Fibroblast of skin of back (primary cell): ENCODE results near the gene RASAL2.
"Not testable (repeated sequence)": the region's sequence is repeated elsewhere in the genome, so short reads cannot be mapped to it uniquely, and the experiment has no call there.

Experiments used
- DNase-seq: peaks from one replicate; pipeline ENCODE4 v3.0.0-alpha.2; 2013

The RASAL2 gene

GRCh38 chr1:178283409-178283808 is 189.5 kb downstream of the RASAL2 start:
- DNase-seq, result no peak

- no peak for DNase-seq
Measured at GRCh38 chr1:178284058-178284457, 190.2 kb downstream of the RASAL2 start.

DNA sequence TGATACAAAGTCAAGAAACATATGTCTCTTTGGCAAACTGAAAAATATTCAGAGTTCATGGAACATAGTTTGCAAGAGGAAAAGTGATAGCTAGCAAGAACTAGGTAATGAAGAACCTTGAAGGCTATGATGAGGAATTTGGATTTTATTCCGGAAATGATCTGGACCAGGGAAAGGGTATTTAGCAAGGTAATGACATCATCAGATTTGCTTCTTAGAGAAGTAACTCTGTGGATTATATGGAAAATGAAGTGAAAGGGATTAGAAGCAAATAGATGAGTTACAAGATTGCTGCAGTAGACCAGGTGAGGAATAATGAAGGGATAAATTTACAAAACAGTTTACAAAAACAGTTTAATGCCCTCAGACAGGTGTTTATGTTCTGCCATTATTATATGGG is 197.3 kb downstream of the RASAL2 start:
- DNase-seq, result no peak

DNA sequence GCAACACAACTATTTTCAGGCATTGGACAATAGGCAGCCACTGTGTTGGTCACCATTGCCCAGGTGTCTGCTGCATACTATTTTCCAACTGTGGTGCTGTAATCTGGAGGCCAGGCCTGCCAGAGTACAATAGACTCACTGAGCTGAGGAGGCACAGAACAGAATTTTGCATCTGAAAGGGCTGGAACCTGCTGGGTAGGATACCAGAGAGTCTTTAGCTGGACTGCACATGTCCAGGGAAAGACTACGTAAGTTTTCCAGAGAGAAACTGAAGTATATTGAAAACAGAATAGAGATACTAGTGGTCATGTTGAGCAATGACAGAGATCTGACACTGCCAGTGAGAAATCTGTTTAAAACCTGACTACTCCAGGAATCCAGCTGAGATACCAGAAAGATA is 200.8 kb downstream of the RASAL2 start:
- no peak for DNase-seq

GRCh38 chr1:178300352-178300699 is 206.4 kb downstream of the RASAL2 start:
- DNase-seq, result no peak

DNA sequence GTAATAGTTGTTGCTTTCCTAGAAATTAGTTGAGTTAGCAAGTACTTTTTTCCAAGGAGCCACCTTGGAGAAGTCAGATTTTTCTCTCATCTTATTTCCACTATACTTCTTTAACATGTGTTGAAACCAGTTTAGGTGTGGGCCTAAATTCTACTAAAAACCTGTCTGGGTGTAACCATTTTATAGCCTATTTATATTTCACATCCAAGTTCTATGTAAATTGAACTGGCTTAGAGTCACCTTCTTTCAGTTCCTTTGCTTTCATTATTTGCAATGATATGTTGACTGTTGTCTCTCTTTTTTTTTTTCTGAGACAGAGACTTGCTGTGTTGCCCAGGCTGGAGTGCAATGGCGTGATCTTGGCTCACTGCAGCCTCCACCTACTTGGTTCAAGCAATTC is 207.2 kb downstream of the RASAL2 start:
- DNase-seq, result no peak

- DNase-seq, result no peak
Measured at GRCh38 chr1:178307264-178307663, 213.4 kb downstream of the RASAL2 start.

GRCh38 chr1:178308438-178308837 is 214.5 kb downstream of the RASAL2 start:
- no peak for DNase-seq

DNA sequence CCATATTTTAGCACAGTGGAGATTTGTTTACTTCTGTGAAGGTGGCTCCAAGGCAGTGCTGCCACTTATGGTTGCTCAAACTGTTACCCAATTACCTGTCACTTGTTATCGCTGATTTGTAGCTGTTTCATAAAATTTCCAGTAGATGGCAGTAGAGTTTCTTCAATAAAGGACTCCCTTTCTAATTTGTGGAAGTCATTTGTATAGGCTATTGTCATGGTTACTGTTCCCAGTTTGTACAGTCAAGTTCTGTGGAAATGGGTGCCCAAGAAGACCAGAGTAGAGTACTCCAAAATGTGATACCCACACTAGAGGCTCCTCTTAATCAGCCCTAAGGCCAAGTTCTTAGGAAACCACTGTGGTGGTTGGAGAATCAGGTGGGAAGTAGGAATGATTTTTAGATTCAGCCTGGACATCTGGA is 216.8 kb downstream of the RASAL2 start:
- peak; percentile 78 for DNase-seq

DNA sequence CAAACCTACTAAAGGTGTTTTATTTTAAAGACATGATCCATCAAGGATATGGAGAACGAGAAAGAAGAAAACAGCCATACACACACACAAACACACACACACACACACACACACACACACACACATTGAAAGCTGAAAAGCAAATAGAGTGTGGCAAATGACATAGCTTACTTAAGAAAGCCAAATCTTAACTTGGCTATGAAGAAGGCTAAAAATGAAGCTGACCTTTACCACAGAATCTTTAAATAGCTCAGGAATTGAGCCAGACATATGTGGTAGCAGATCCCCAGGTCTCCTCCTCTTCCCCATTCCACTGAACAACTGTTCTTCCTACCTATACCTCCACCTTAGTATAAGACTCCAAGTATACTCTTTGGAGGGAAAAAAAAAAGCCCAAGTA is 217.3 kb downstream of the RASAL2 start:
- DNase-seq, result peak; percentile 23

DNA sequence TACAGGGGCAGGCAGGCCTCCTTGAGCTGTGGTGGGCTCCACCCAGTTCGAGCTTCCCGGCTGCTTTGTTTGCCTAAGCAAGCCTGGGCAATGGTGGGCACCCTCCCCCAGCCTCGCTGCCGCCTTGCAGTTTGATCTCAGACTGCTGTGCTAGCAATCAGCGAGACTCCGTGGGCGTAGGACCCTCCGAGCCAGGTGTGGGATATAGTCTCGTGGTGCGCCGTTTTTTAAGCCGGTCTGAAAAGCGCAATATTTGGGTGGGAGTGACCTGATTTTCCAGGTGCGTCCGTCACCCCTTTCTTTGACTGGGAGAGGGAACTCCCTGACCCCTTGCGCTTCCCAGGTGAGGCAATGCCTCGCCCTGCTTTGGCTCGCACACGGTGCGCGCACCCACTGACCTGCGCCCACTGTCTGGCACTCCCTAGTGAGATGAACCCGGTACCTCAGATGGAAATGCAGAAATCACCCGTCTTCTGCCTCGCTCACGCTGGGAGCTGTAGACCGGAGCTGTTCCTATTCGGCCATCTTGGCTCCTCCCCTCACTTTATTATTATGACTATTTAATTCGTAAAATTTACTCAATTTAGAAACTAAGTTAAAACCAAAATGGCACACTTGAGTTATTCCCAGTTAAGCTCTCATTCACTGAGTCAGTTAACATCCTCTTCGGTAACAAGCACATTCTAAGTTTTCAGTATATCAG is 226.5 kb downstream of the RASAL2 start:
- not testable (repeated sequence) for DNase-seq

GRCh38 chr1:178323067-178323466 is 229.2 kb downstream of the RASAL2 start:
- no peak for DNase-seq

DNA sequence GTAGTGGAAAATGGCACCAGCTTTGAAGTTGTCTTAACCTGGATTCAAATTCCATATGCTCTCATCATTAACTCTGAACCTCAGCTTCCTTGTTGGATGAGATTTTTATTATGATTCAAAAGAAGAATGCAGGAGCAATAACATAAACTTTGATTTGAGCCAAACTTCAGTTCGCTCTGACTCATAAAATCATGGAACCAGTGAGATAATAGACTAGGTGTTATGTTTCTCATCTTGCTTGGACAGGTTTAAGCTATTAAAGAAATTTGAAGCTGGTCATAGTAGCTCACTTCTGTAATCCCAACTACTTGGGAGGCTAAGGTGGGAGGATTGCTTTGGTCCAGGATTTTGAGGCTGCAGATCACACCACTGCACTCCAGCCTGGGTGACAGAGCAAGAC is 230.1 kb downstream of the RASAL2 start:
- DNase-seq, result peak; percentile 35

GRCh38 chr1:178328728-178329127 is 234.8 kb downstream of the RASAL2 start:
- no peak for DNase-seq

GRCh38 chr1:178330153-178330552 is 236.2 kb downstream of the RASAL2 start:
- no peak for DNase-seq

- DNase-seq, result no peak
Measured at GRCh38 chr1:178330848-178331497, 237.1 kb downstream of the RASAL2 start.

- no peak for DNase-seq
Measured at GRCh38 chr1:178335426-178335825, 241.5 kb downstream of the RASAL2 start.

GRCh38 chr1:178337091-178337706 is 243.3 kb downstream of the RASAL2 start:
- no peak for DNase-seq

DNA sequence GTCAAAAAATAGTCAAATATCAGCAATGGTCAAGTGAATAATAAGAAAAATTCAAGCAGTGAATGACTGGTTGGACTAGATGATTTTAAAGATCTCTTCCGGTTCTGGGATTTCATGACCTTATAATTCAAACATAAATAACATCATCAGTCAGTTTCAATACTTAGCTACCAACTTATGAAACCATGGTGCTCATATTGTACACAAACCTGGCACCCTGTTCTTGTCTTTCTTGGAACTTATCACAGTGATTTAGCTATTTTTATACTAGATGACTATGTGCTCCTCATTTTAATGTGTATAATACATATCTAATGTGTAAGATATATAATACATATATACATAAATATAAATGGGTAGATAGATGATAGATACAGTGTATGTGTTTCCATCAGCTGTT is 245.9 kb downstream of the RASAL2 start:
- no peak for DNase-seq

DNA sequence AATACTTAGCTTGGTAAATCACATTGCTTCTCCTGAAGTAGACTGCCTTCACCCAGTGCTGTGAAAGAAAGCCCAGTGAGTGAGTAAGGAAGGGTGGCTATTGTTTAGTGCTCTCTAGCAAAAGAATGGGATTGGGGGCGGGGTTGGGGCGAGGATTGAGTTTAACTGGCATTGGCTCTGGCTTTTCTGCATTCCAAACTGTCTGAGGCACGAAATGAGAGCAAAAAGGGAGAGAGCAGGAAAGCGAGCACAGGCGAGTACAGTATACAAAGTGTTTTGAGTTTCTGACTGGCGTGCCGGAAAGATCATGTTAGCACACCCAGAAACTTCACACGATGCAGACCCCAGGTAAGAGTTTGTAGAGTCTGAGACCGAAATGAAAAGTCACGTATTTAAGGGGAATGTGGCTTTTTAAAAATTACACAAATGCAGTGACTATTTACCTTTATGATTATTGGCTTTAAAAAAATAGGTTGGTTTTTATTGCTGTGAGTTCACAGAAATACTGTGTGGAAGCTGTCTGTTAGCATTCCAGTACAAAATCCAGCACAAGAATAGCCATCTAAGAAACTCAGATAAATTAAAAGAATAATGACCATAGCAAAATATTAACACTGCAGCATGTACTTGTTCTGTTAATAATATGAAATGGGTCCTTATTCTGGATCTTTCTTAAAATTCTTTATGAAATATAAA is 247.5 kb downstream of the RASAL2 start:
- DNase-seq, result peak; percentile 96

- no peak for DNase-seq
Measured at GRCh38 chr1:178342745-178343144, 248.8 kb downstream of the RASAL2 start.

- DNase-seq, result peak; percentile 96
Measured at GRCh38 chr1:178344513-178345091, 250.7 kb downstream of the RASAL2 start.

- DNase-seq, result no peak
Measured at GRCh38 chr1:178345238-178345637, 251.3 kb downstream of the RASAL2 start.
